Measurements from ENCODE around the gene FNIP1. TPM values are rescaled to one million over a fixed set of nuclear protein-coding genes. Genes with fewer than 3 reads are reported as not detected.
"Not testable (repeated sequence)": the region's sequence is repeated elsewhere in the genome, so short reads cannot be mapped to it uniquely, and the experiment has no call there.

Gene FNIP1
- polyA plus RNA-seq, 1 donor from 2014 or later: 18.1 TPM

- H4K20me1 ChIP-seq (ENCODE audit: insufficient read depth): no peaks in the 10 kb centered on the region
- no peaks in the 10 kb centered on the region for H3K27me3 ChIP-seq (ENCODE audit: insufficient read depth, low read depth, low read length)
- H3K27ac ChIP-seq (ENCODE audit: low read length): no peak overlapping the region
- no peaks in the 10 kb centered on the region for H3K79me2 ChIP-seq (replicated peaks; ENCODE audit: insufficient read depth, low read length)
- no peaks in the 10 kb centered on the region for H3F3A ChIP-seq (ENCODE audit: insufficient read depth, low read length, poor library complexity, severe bottlenecking)
- H2AFZ ChIP-seq (ENCODE audit: low read depth, low read length): no peak overlapping the region
- no peak overlapping the region for H3K4me3 ChIP-seq (ENCODE audit: low read length)
- TF ChIP-seq EP300 (conservative IDR thresholded peaks at IDR 0.05; ENCODE audit: poor library complexity, severe bottlenecking): no peak
- TF ChIP-seq POLR2AphosphoS5 (IDR thresholded peaks at IDR 0.05): no peak
- no peak for TF ChIP-seq EZH2 (IDR thresholded peaks at IDR 0.05; ENCODE audit: borderline replicate concordance, insufficient read depth, low read length, poor library complexity, severe bottlenecking)
- no peak for TF ChIP-seq TAF1 (IDR thresholded peaks at IDR 0.05; ENCODE audit: low read depth)
- no peak for TF ChIP-seq MXI1 (conservative IDR thresholded peaks at IDR 0.05; ENCODE audit: poor library complexity, severe bottlenecking)
- TF ChIP-seq RAD21 (conservative IDR thresholded peaks at IDR 0.05): no peak
- TF ChIP-seq REST (IDR thresholded peaks at IDR 0.05; ENCODE audit: borderline replicate concordance): no peak
- TF ChIP-seq CTCF (IDR thresholded peaks at IDR 0.05; ENCODE audit: poor library complexity, severe bottlenecking): no peak
- TF ChIP-seq SMC3 (conservative IDR thresholded peaks at IDR 0.05; ENCODE audit: poor library complexity): no peak
- no peaks in the 10 kb centered on the region for H3K9me2 ChIP-seq (ENCODE audit: insufficient read depth, low read length)
- no peaks in the 10 kb centered on the region for H3K36me3 ChIP-seq (ENCODE audit: insufficient read depth, low read length)
- H3K4me2 ChIP-seq (ENCODE audit: low read length): no peak overlapping the region
- H3K9me3 ChIP-seq (ENCODE audit: low read length): no peaks in the 10 kb centered on the region
- H3K9ac ChIP-seq (ENCODE audit: low read length): no peak overlapping the region
These were observed 49.0 kb upstream of the FNIP1 start for GRCh38 chr5:131845828-131846227.

GRCh38 chr5:131842971-131843370 is 46.2 kb upstream of the FNIP1 start:
- not testable (repeated sequence) for H3F3A ChIP-seq (ENCODE audit: insufficient read depth, low read length, poor library complexity, severe bottlenecking); H3K4me3 ChIP-seq (ENCODE audit: low read length); H4K20me1 ChIP-seq (ENCODE audit: insufficient read depth); H3K9me3 ChIP-seq (ENCODE audit: low read length); H3K79me2 ChIP-seq (replicated peaks; ENCODE audit: insufficient read depth, low read length); H3K4me2 ChIP-seq (ENCODE audit: low read length); H3K9me2 ChIP-seq (ENCODE audit: insufficient read depth, low read length); H3K27ac ChIP-seq (ENCODE audit: low read length); H2AFZ ChIP-seq (ENCODE audit: low read depth, low read length); H3K36me3 ChIP-seq (ENCODE audit: insufficient read depth, low read length); H3K9ac ChIP-seq (ENCODE audit: low read length); H3K27me3 ChIP-seq (ENCODE audit: insufficient read depth, low read depth, low read length)

- H3K27ac ChIP-seq (ENCODE audit: low read length); H3K9me2 ChIP-seq (ENCODE audit: insufficient read depth, low read length); H3K27me3 ChIP-seq (ENCODE audit: insufficient read depth, low read depth, low read length); H3K36me3 ChIP-seq (ENCODE audit: insufficient read depth, low read length); H3K4me3 ChIP-seq (ENCODE audit: low read length); H2AFZ ChIP-seq (ENCODE audit: low read depth, low read length); H3K4me2 ChIP-seq (ENCODE audit: low read length); H3F3A ChIP-seq (ENCODE audit: insufficient read depth, low read length, poor library complexity, severe bottlenecking); H3K79me2 ChIP-seq (replicated peaks; ENCODE audit: insufficient read depth, low read length); H3K9me3 ChIP-seq (ENCODE audit: low read length); H4K20me1 ChIP-seq (ENCODE audit: insufficient read depth); H3K9ac ChIP-seq (ENCODE audit: low read length): not testable (repeated sequence)
These were observed 35.9 kb upstream of the FNIP1 start for GRCh38 chr5:131832702-131833101.

Measured in neural cell (in vitro differentiated cells).